SK-N-MC (cell line): ENCODE results near the gene PKMYT1.

Experiments
- EZH2 ChIP-seq: fragments of 200-600 bp; sonication (generic); IDR thresholded peaks from one replicate; pipeline ENCODE4 v1.6.1; 2017; ENCODE audit warnings: antibody characterized with exemption
- POLR2AphosphoS5 ChIP-seq: IDR thresholded peaks from 2 replicates; pipeline ENCODE4 v1.6.1; 2012; ENCODE audit warnings: mild to moderate bottlenecking, low read depth, low read length, borderline replicate concordance

- no peak for TF ChIP-seq POLR2AphosphoS5
- no peak for TF ChIP-seq EZH2
Measured at GRCh38 chr16:2938206-2938605, 42.0 kb downstream of the PKMYT1 start.
